H1 (cell line): Measurements from ENCODE around the gene DENND2A. TPM values are rescaled to one million over a fixed set of nuclear protein-coding genes. Genes with fewer than 3 reads are reported as not detected.

Source experiments
- CHD7 ChIP-seq: fragments of 300-600 bp; sonication (generic); IDR thresholded peaks from 2 replicates; pipeline ENCODE4 v1.7.1; 2012; ENCODE audit warnings: low read length, moderate library complexity, mild to moderate bottlenecking, inconsistent platforms; ENCODE audit not compliant: insufficient replicate concordance
- KDM1A ChIP-seq: fragments of 200-600, 300-600 bp; sonication (generic); IDR thresholded peaks from 2 replicates; pipeline ENCODE4 v1.7.1; 2016; ENCODE audit warnings: mild to moderate bottlenecking, low read length, borderline replicate concordance
- polyA plus RNA-seq, 7 experiments: library from polyadenylated mRNA; depleted of rRNA in 3 of 7; stranded (reverse) in 5 of 7; unstranded in 2 of 7; fragments of >200 nt in 5 of 7; fragments of 200-250 nt in 2 of 7; gene quantifications; 1 replicate in 5 of 7; 2 replicates in 1 of 7; 4 replicates in 1 of 7; pipeline versions ENCODE4 v1.2.1 to v1.2.3, GENCODE V29; 2011 to 2013; ENCODE audit warnings: missing spikeins in 2 of 7, mixed read lengths in 2 of 7
- total RNA-seq: library from RNA; stranded (reverse); fragmentation: NEBNext Ultra II Directional; extraction: Animal tissue kit (Norgen Biotek cat#: 25700); gene quantifications from 2 replicates; pipeline ENCODE4 v1.2.1, GENCODE V29; 2021

DENND2A gene
- total and polyA plus RNA-seq, 2 of the 8 experiments (the other 6 are each of a cell fraction or from before 2014, with no cell fraction given), result 5.0 to 13.0 TPM

GRCh38 chr7:140526787-140527664, 113.6 kb downstream of the DENND2A start (continued):
- TF ChIP-seq CHD7 (no peak), KDM1A (no peak)
